Measurements from ENCODE around the gene SLFN14. TPM values are rescaled to one million over a fixed set of nuclear protein-coding genes. Genes with fewer than 3 reads are reported as not detected.
"Not testable (repeated sequence)": the region's sequence is repeated elsewhere in the genome, so short reads cannot be mapped to it uniquely, and the experiment has no call there.

SLFN14 gene
- total and polyA plus RNA-seq, 2 donors (not counting 1 experiment from before 2014, with no cell fraction given): not detected

DNA sequence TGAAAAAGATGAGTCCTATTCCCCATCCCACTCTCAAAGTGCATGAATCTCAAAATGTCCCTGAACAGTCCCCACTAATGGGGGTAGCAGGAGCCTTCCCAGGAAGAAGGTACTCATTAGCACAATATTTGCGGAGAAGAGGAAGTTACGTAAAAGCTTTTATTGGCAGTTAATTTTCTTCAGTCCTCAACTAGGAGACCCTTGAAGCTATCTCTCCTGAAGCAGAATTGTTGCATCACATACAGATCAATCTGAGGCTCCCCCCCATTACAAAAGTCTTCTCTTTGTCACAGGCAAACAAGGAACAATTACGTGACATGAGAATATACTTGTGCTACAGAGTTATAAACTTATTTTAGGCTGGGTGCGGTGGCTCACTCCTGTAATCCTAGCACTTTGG lies 37.3 kb downstream of the SLFN14 start:
- peaks cover 6% of the 10 kb centered on the region for H3K4me1 Mint-ChIP-seq
- no CpG with 5 or more reads among the region's 4 CpGs for WGBS (ENCODE audit: insufficient coverage)
- H3K4me1 ChIP-seq (ENCODE audit: control insufficient read depth in 2 of 2, insufficient read depth in 2 of 2, low read length in 2 of 2): peaks cover 3% of the 10 kb centered on the region in 2 donors
- no peak overlapping the region for H3K4me3 Mint-ChIP-seq
- H3K9ac ChIP-seq (ENCODE audit: low read length): no peak overlapping the region
- no peaks in the 10 kb centered on the region for H4K20me1 ChIP-seq (ENCODE audit: control insufficient read depth, insufficient read depth, low read length, poor library complexity, severe bottlenecking)
- intact Hi-C loops (cut with micrococcal nuclease): no loop called here
- H3K27ac ChIP-seq (ENCODE audit: low read length in 2 of 2): no peak overlapping the region
- no peak for ATAC-seq (ENCODE audit: low read depth)
- no peak overlapping the region for H3K27ac Mint-ChIP-seq
- TF ChIP-seq, protein P1, sequence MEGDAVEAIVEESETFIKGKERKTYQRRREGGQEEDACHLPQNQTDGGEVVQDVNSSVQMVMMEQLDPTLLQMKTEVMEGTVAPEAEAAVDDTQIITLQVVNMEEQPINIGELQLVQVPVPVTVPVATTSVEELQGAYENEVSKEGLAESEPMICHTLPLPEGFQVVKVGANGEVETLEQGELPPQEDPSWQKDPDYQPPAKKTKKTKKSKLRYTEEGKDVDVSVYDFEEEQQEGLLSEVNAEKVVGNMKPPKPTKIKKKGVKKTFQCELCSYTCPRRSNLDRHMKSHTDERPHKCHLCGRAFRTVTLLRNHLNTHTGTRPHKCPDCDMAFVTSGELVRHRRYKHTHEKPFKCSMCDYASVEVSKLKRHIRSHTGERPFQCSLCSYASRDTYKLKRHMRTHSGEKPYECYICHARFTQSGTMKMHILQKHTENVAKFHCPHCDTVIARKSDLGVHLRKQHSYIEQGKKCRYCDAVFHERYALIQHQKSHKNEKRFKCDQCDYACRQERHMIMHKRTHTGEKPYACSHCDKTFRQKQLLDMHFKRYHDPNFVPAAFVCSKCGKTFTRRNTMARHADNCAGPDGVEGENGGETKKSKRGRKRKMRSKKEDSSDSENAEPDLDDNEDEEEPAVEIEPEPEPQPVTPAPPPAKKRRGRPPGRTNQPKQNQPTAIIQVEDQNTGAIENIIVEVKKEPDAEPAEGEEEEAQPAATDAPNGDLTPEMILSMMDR (IDR thresholded peaks at IDR 0.05): no peak
- no peak for TF ChIP-seq EZH2 (IDR thresholded peaks at IDR 0.05; ENCODE audit: borderline replicate concordance, insufficient read depth, low read depth, low read length, poor library complexity, severe bottlenecking)
- no peak for DNase-seq
- peaks cover 24% of the 10 kb centered on the region for H3K27me3 Mint-ChIP-seq
- H3K4me3 ChIP-seq (ENCODE audit: control extremely low read depth in 1 of 5, extremely low read depth in 1 of 5, insufficient read depth in 1 of 5, low read depth in 2 of 5, low read length in 4 of 5): no peak overlapping the region
- H3K4me2 ChIP-seq (replicated peaks; ENCODE audit: low read depth, low read length, poor library complexity, severe bottlenecking): no peak overlapping the region
- CTCF ChIA-PET: interaction anchor here (1.5 kb wide), 2 partner anchors 10 to 14 kb away, joined by 4 to 6 read pairs; partner anchors contain the start of gene SLFN12L
- no peak overlapping the region for H2AFZ ChIP-seq (ENCODE audit: insufficient read depth, low read depth, low read length, poor library complexity, severe bottlenecking)
- no peaks in the 10 kb centered on the region for H3K9me3 Mint-ChIP-seq (ENCODE audit: insufficient read depth)
- peaks cover 0 to 5% (median 0%) of the 10 kb centered on the region in 4 experiments for H3K27me3 ChIP-seq (replicated peaks in 1 of 4; ENCODE audit: control extremely low read depth in 1 of 4, control insufficient read depth in 3 of 4, insufficient read depth in 4 of 4, low read length in 3 of 4)
- no peaks in the 10 kb centered on the region for H3K79me2 ChIP-seq (ENCODE audit: control insufficient read depth, insufficient read depth, low read length)
- POLR2A ChIA-PET: no interaction called here
- H3K9me3 ChIP-seq (ENCODE audit: control extremely low read depth in 1 of 3, control insufficient read depth in 2 of 3, insufficient read depth in 1 of 3, low read length in 2 of 3): no peaks in the 10 kb centered on the region
- no peaks in the 10 kb centered on the region for H3K36me3 ChIP-seq (replicated peaks in 1 of 2; ENCODE audit: control extremely low read depth in 1 of 2, control insufficient read depth in 1 of 2, extremely low read depth in 1 of 2, insufficient read depth in 2 of 2, low read length in 1 of 2)

DNA sequence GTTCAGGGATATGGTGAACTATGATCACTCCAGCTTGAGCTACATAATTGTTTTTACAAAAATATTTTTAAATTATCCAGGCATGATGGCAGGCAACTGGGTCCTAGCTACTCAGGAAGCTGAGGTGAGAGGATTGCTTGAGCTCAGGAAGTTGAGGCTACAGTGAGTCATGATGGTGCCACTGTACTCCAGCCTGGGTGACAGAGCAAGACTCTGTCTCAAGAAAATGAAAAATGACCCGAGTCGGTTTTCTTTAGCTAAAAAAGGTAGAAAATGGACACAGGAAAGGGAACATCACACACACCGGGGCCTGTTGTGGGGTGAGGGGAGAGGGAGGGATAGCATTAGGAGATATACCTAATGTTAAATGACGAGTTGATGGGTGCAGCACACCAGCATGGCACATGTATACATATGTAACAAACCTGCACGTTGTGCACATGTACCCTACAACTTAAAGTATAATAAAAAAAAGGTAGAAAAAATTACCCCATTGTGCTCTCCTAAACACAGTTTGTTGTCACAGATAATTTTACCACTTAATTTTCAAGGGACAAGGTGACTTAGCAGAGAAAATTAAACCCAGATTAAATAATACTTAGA lies 38.9 kb downstream of the SLFN14 start:
- H3K4me3 Mint-ChIP-seq; H3K4me3 ChIP-seq (ENCODE audit: control extremely low read depth in 1 of 5, extremely low read depth in 1 of 5, insufficient read depth in 1 of 5, low read depth in 2 of 5, low read length in 4 of 5); intact Hi-C loops (cut with micrococcal nuclease); H3K27ac ChIP-seq (ENCODE audit: low read length in 2 of 2); H3K4me1 Mint-ChIP-seq; H3K9me3 ChIP-seq (ENCODE audit: control extremely low read depth in 1 of 3, control insufficient read depth in 2 of 3, insufficient read depth in 1 of 3, low read length in 2 of 3); H3K27ac Mint-ChIP-seq; H3K27me3 ChIP-seq (replicated peaks in 1 of 4; ENCODE audit: control extremely low read depth in 1 of 4, control insufficient read depth in 3 of 4, insufficient read depth in 4 of 4, low read length in 3 of 4); H3K9ac ChIP-seq (ENCODE audit: low read length); H3K79me2 ChIP-seq (ENCODE audit: control insufficient read depth, insufficient read depth, low read length); DNase-seq; H3K4me2 ChIP-seq (replicated peaks; ENCODE audit: low read depth, low read length, poor library complexity, severe bottlenecking); H2AFZ ChIP-seq (ENCODE audit: insufficient read depth, low read depth, low read length, poor library complexity, severe bottlenecking); H3K9me3 Mint-ChIP-seq (ENCODE audit: insufficient read depth); H4K20me1 ChIP-seq (ENCODE audit: control insufficient read depth, insufficient read depth, low read length, poor library complexity, severe bottlenecking); H3K36me3 ChIP-seq (replicated peaks in 1 of 2; ENCODE audit: control extremely low read depth in 1 of 2, control insufficient read depth in 1 of 2, extremely low read depth in 1 of 2, insufficient read depth in 2 of 2, low read length in 1 of 2); H3K4me1 ChIP-seq (ENCODE audit: control insufficient read depth in 2 of 2, insufficient read depth in 2 of 2, low read length in 2 of 2): not testable (repeated sequence)
- POLR2A ChIA-PET: interaction anchor here (0.6 kb wide), 1 partner anchor 14 kb away, joined by 9 read pairs; no protein-coding TSS in a partner anchor
- peaks cover 34% of the 10 kb centered on the region for H3K27me3 Mint-ChIP-seq
- WGBS (ENCODE audit: insufficient coverage): 0% methylated on average over 2 of the region's 5 CpGs
- peak; percentile 24 for ATAC-seq (ENCODE audit: low read depth)
- CTCF ChIA-PET: interaction anchor here (1.3 to 1.5 kb wide), 2 partner anchors 13 to 15 kb away, joined by 4 read pairs; partner anchors contain the start of gene SLFN12L

Data from B cell (primary cell).